Endothelial cell of umbilical vein (primary cell): Measurements from ENCODE around the gene LRRC34.

ENCODE experiments used
- CTCF ChIP-seq, 2 donors: IDR thresholded peaks; 1 replicate in 1 of 2; 2 replicates in 1 of 2; pipeline ENCODE4 v1.5.1; 2011; ENCODE audit warnings: low read length in 2 of 2, mild to moderate bottlenecking in 2 of 2, moderate library complexity in 2 of 2, control low read depth in 1 of 2, inconsistent platforms in 1 of 2, low read depth in 1 of 2; ENCODE audit not compliant: insufficient read depth in 1 of 2; ENCODE audit errors: extremely low read depth in 1 of 2
- EZH2 ChIP-seq: IDR thresholded peaks from 2 replicates; pipeline ENCODE4 v1.6.1; 2012; ENCODE audit warnings: borderline replicate concordance, low read depth, mild to moderate bottlenecking, moderate library complexity, low read length, inconsistent platforms; ENCODE audit not compliant: severe bottlenecking
- POLR2A ChIP-seq: IDR thresholded peaks from 2 replicates; pipeline ENCODE4 v1.6.1; 2012; ENCODE audit warnings: low read depth, mild to moderate bottlenecking, control low read depth, low read length
- POLR2AphosphoS5 ChIP-seq: IDR thresholded peaks from 2 replicates; pipeline ENCODE4 v1.6.1; 2012; ENCODE audit warnings: low read depth, mild to moderate bottlenecking, control low read depth, low read length, moderate library complexity; ENCODE audit not compliant: insufficient read depth

- TF ChIP-seq CTCF (IDR thresholded peaks at IDR 0.05; ENCODE audit: extremely low read depth in 1 of 2, insufficient read depth in 1 of 2, low read depth in 1 of 2, low read length in 2 of 2) (no peak), POLR2A (no peak), EZH2 (no peak), POLR2AphosphoS5 (no peak)
Observed at GRCh38 chr3:169760479-169760878, 52.2 kb downstream of the LRRC34 start.
